NCI-H748 treated with DMSO at 0.1 percent for 48 hours (cell line): ENCODE results near the gene NOP10.
"Not testable (repeated sequence)": the region's sequence is repeated elsewhere in the genome, so short reads cannot be mapped to it uniquely, and the experiment has no call there.

Experiments used
- DNase-seq: peaks from one replicate; lab custom pipeline; 2025; lab: John Stamatoyannopoulos, UW

NOP10 gene

GRCh38 chr15:34342737-34343575 is at the start of gene NOP10, which contains the start of gene NUTM1:
NOP10 (minus strand) TSS chr15:34343136; CDS start chr15:34343073, 63 bp downstream.
NUTM1 (plus strand) TSS chr15:34343315; CDS start chr15:34343697, 382 bp downstream.
- peak; percentile 69 for DNase-seq

- DNase-seq, result not testable (repeated sequence)
These were observed 46.7 kb upstream of the NOP10 start for GRCh38 chr15:34389594-34390086.

- DNase-seq, result not testable (repeated sequence)
These were observed 39.0 kb upstream of the NOP10 start for GRCh38 chr15:34381829-34382521.

- DNase-seq, result not testable (repeated sequence)
These were observed 37.6 kb upstream of the NOP10 start for GRCh38 chr15:34380491-34380890.

GRCh38 chr15:34376856-34377255 is 33.9 kb upstream of the NOP10 start:
- DNase-seq, result no peak

- DNase-seq, result not testable (repeated sequence)
These were observed 32.6 kb upstream of the NOP10 start for GRCh38 chr15:34375541-34375940.

- no peak for DNase-seq
These were observed 31.9 kb upstream of the NOP10 start for GRCh38 chr15:34374816-34375215.

- no peak for DNase-seq
These were observed 31.0 kb upstream of the NOP10 start for GRCh38 chr15:34373951-34374350.

GRCh38 chr15:34370643-34371042 is 27.7 kb upstream of the NOP10 start:
- DNase-seq, result no peak

GRCh38 chr15:34370129-34370528 is 27.2 kb upstream of the NOP10 start:
- DNase-seq, result no peak

GRCh38 chr15:34367101-34368081 is 24.5 kb upstream of the NOP10 start, which contains the start of gene LPCAT4:
LPCAT4 (minus strand) TSS chr15:34367196; CDS start chr15:34367100, 96 bp downstream.
- DNase-seq, result peak; percentile 29

GRCh38 chr15:34366271-34367065 is 23.5 kb upstream of the NOP10 start:
- DNase-seq, result peak; percentile 29

- no peak for DNase-seq
These were observed 22.9 kb upstream of the NOP10 start for GRCh38 chr15:34365836-34366235.

GRCh38 chr15:34365091-34365825 is 22.3 kb upstream of the NOP10 start:
- DNase-seq, result no peak

- DNase-seq, result no peak
These were observed 21.1 kb upstream of the NOP10 start for GRCh38 chr15:34364041-34364440.

GRCh38 chr15:34362047-34362773 is 19.3 kb upstream of the NOP10 start:
- DNase-seq, result no peak

- DNase-seq, result no peak
These were observed 18.3 kb upstream of the NOP10 start for GRCh38 chr15:34361278-34361677.

GRCh38 chr15:34360298-34360697 is 17.4 kb upstream of the NOP10 start:
- no peak for DNase-seq

GRCh38 chr15:34359416-34359815 is 16.5 kb upstream of the NOP10 start:
- no peak for DNase-seq
